Cardiac septum (tissue), 1 donor: ENCODE results near the gene SDC4. TPM values are rescaled to one million over a fixed set of nuclear protein-coding genes. Genes with fewer than 3 reads are reported as not detected.

Source experiments
- DNase-seq: peaks from one replicate; pipeline ENCODE4 v3.0.0-alpha.2; 2020; ENCODE audit warnings: low spot score
- intact Hi-C: fragments of 100-400 bp; cut with DNase I; formaldehyde crosslinking; loops from one replicate; pipeline ENCODE4 v1.14.0; 2022
- total RNA-seq: library from RNA; stranded (reverse); fragmentation: NEBNext Ultra II Directional; extraction: Animal tissue kit (Norgen Biotek cat#: 25700); gene quantifications from one replicate; pipeline ENCODE4 v1.2.1, GENCODE V29; 2021
- donor health status: DM: no; HTN: no; CAD: no.

The SDC4 gene
- total RNA-seq, 1 donor from 2014 or later: 100 TPM

- DNase-seq: no peak
- intact Hi-C loops: no loop called here
Measured at GRCh38 chr20:45283551-45284057, 64.6 kb downstream of the SDC4 start.

- no peak for DNase-seq
- intact Hi-C loops: no loop called here
Measured at GRCh38 chr20:45282700-45283550, 65.3 kb downstream of the SDC4 start.

- intact Hi-C loops: no loop called here
- DNase-seq: no peak
Measured at GRCh38 chr20:45279992-45280391, 68.2 kb downstream of the SDC4 start.

GRCh38 chr20:45275338-45275737 lies 72.9 kb downstream of the SDC4 start:
- no peak for DNase-seq
- intact Hi-C loops: no loop called here

Other genes with a start within 250 kb of the SDC4 start
- 0.08 TPM for gene KCNS1, start 247.3 kb downstream of the SDC4 start, total RNA-seq
- gene WFDC5, start 233.2 kb downstream of the SDC4 start, total RNA-seq: not detected
- not detected for gene WFDC12, start 224.0 kb downstream of the SDC4 start, total RNA-seq
- 0.62 TPM for gene PI3, start 173.5 kb downstream of the SDC4 start, total RNA-seq
- gene SEMG1, start 141.4 kb downstream of the SDC4 start, total RNA-seq: not detected
- gene SEMG2, start 127.1 kb downstream of the SDC4 start, total RNA-seq: not detected
- 1.3 TPM for gene SLPI, start 93.9 kb downstream of the SDC4 start, total RNA-seq
- gene RBPJL, start 41.6 kb downstream of the SDC4 start, total RNA-seq: not detected
- not detected for gene MATN4, start 40.1 kb downstream of the SDC4 start, total RNA-seq
- gene SYS1, start 14.7 kb upstream of the SDC4 start, total RNA-seq: 17.4 TPM
- 2.2 TPM for gene TP53TG5, start 29.9 kb upstream of the SDC4 start, total RNA-seq
- 209 TPM for gene DBNDD2, start 59.9 kb upstream of the SDC4 start, total RNA-seq
- 139 TPM for gene PIGT, start 67.7 kb upstream of the SDC4 start, total RNA-seq
- 1.0 TPM for gene WFDC2, start 121.3 kb upstream of the SDC4 start, total RNA-seq
- gene SPINT3, start 167.2 kb upstream of the SDC4 start, total RNA-seq: not detected
- not detected for gene WFDC6, start 191.1 kb upstream of the SDC4 start, total RNA-seq
- gene EPPIN, start 199.0 kb upstream of the SDC4 start, total RNA-seq: not detected
- not detected for gene WFDC8, start 230.9 kb upstream of the SDC4 start, total RNA-seq